Astrocyte (in vitro differentiated cells and primary cell): ENCODE measurements around the gene ATXN7L1.

Source experiments
- EZH2 ChIP-seq: IDR thresholded peaks from 2 replicates; pipeline ENCODE4 v1.6.1; 2012; ENCODE audit warnings: mild to moderate bottlenecking, low read length, inconsistent platforms; ENCODE audit not compliant: insufficient read depth
- TF ChIP-seq, protein P1 (sequence below): IDR thresholded peaks from 2 replicates; pipeline ENCODE4 v1.5.1; 2011; ENCODE audit warnings: low read depth, mild to moderate bottlenecking, inconsistent platforms, low read length, moderate library complexity; ENCODE audit not compliant: insufficient read depth

DNA sequence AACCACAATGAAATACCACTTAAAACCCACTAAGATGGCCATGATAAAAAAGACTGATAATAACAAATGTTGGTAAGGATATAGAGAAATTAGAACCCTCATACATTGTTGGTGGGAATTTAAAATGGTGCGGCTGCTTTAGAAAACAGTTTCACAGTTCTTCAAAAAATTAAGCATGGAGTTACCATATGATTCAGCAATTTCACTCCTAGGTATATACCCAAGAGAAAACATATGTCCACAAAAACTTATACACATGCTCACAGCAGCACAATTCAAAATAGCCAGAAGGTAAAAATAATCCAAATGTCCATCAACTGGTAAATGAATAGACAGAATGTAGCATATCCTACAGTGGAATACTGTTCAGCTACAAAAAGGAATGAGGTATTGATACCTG, 30.0 kb downstream of the ATXN7L1 start:
- TF ChIP-seq, protein P1, sequence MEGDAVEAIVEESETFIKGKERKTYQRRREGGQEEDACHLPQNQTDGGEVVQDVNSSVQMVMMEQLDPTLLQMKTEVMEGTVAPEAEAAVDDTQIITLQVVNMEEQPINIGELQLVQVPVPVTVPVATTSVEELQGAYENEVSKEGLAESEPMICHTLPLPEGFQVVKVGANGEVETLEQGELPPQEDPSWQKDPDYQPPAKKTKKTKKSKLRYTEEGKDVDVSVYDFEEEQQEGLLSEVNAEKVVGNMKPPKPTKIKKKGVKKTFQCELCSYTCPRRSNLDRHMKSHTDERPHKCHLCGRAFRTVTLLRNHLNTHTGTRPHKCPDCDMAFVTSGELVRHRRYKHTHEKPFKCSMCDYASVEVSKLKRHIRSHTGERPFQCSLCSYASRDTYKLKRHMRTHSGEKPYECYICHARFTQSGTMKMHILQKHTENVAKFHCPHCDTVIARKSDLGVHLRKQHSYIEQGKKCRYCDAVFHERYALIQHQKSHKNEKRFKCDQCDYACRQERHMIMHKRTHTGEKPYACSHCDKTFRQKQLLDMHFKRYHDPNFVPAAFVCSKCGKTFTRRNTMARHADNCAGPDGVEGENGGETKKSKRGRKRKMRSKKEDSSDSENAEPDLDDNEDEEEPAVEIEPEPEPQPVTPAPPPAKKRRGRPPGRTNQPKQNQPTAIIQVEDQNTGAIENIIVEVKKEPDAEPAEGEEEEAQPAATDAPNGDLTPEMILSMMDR: no peak
- TF ChIP-seq EZH2: no peak
